Sigmoid colon (tissue), 3 donors: Measurements from ENCODE around the gene ZW10.

Experiments used
- CTCF ChIP-seq, 4 experiments: fragments of 450-650 bp in 3 of 4; fragments of 200-600 bp in 1 of 4; IDR thresholded peaks; one replicate each; pipeline ENCODE4 v1.5.1; 2016 to 2019; ENCODE audit warnings: antibody characterized with exemption in 4 of 4, mild to moderate bottlenecking in 3 of 4, moderate library complexity in 2 of 4
- POLR2A ChIP-seq, 2 donors: fragments of 450-650 bp; IDR thresholded peaks; one replicate each; pipeline ENCODE4 v1.6.1; 2016; ENCODE audit warnings: antibody characterized with exemption in 2 of 2, mild to moderate bottlenecking in 2 of 2, moderate library complexity in 2 of 2

GRCh38 chr11:113715273-113715672 lies 58.2 kb downstream of the ZW10 start:
- no peak for TF ChIP-seq CTCF (IDR thresholded peaks at IDR 0.05)
- TF ChIP-seq POLR2A (IDR thresholded peaks at IDR 0.05): no peak
